Caco-2 (cell line): ENCODE data around the gene TNFSF11. TPM values are rescaled to one million over a fixed set of nuclear protein-coding genes. Genes with fewer than 3 reads are reported as not detected.

Source experiments
- BruUV-seq: library from RNA; stranded (reverse); fragments of 400-500 nt; replicated peaks from 2 replicates; lab custom pipeline; 2021; lab: Mats Ljungman, UMichigan
- CTCF ChIA-PET: fragments of 300-600 bp; sonication (Branson Sonifier 250); formaldehyde crosslinking; loops from one replicate; lab custom pipeline; 2022; ENCODE audit warnings: antibody characterized with exemption; lab: Charles Lee
- POLR2A ChIA-PET: fragments of 300-600 bp; sonication (Branson Sonifier 250); formaldehyde crosslinking; loops from one replicate; lab custom pipeline; 2022; ENCODE audit warnings: antibody characterized with exemption; lab: Charles Lee
- DNase-seq, 2 experiments: peaks; one replicate each; pipeline versions ENCODE4 v3.0.0 to v3.0.0-alpha.2; 2020 to 2022
- H3K27me3 ChIP-seq: replicated peaks from 2 replicates; pipeline ENCODE4 v1.6.0; 2011; ENCODE audit warnings: low read length; ENCODE audit not compliant: control insufficient read depth, insufficient read depth
- H3K36me3 ChIP-seq: 2 replicates; pipeline ENCODE4 v1.5.1; 2011; ENCODE audit warnings: low read length; ENCODE audit not compliant: control insufficient read depth, insufficient read depth
- H3K4me1 ChIP-seq: fragments of 250-450 bp; sonication (Bioruptor Pico); 2 replicates; pipeline ENCODE4 v1.5.1; 2020; ENCODE audit warnings: mild to moderate bottlenecking
- H3K4me3 ChIP-seq: 2 replicates; pipeline ENCODE4 v1.5.1; 2011; ENCODE audit warnings: low read depth, mild to moderate bottlenecking, control low read depth, low read length
- H3K9me3 ChIP-seq: fragments of 250-450 bp; sonication (Bioruptor Pico); 2 replicates; pipeline ENCODE4 v1.5.1; 2020; ENCODE audit warnings: mild to moderate bottlenecking, moderate library complexity
- H3K27ac Mint-ChIP-seq: one replicate; pipeline ENCODE4 v1.8.0; 2022; ENCODE audit warnings: mixed read lengths; ENCODE audit not compliant: unreplicated experiment
- H3K27me3 Mint-ChIP-seq: one replicate; pipeline ENCODE4 v1.8.0; 2022; ENCODE audit warnings: mixed read lengths; ENCODE audit not compliant: insufficient read depth, unreplicated experiment
- H3K36me3 Mint-ChIP-seq: one replicate; pipeline ENCODE4 v1.8.0; 2022; ENCODE audit warnings: mild to moderate bottlenecking, mixed read lengths; ENCODE audit not compliant: insufficient read depth, unreplicated experiment
- H3K4me1 Mint-ChIP-seq: one replicate; pipeline ENCODE4 v1.8.0; 2022; ENCODE audit warnings: low read depth, mixed read lengths; ENCODE audit not compliant: unreplicated experiment
- H3K4me3 Mint-ChIP-seq: one replicate; pipeline ENCODE4 v1.8.0; 2022; ENCODE audit warnings: mild to moderate bottlenecking, moderate library complexity, mixed read lengths; ENCODE audit not compliant: unreplicated experiment
- H3K9me3 Mint-ChIP-seq: one replicate; pipeline ENCODE4 v1.8.0; 2022; ENCODE audit warnings: mixed read lengths; ENCODE audit not compliant: unreplicated experiment
- CTCF ChIP-seq, 2 experiments: fragments of 200-600 bp in 1 of 2; IDR thresholded peaks; 1 replicate in 1 of 2; 2 replicates in 1 of 2; pipeline versions ENCODE4 v1.5.1 to v1.8.0; 2011 to 2022; ENCODE audit warnings: antibody characterized with exemption in 1 of 2, control low read depth in 1 of 2, inconsistent platforms in 1 of 2, low read depth in 1 of 2, low read length in 1 of 2, mild to moderate bottlenecking in 1 of 2, moderate library complexity in 1 of 2; ENCODE audit not compliant: insufficient read depth in 1 of 2, severe bottlenecking in 1 of 2, unreplicated experiment in 1 of 2
- intact Hi-C: fragments of 100-400 bp; cut with micrococcal nuclease; formaldehyde crosslinking; loops from one replicate; pipeline ENCODE4 v1.10.0; 2022; ENCODE audit not compliant: unreplicated experiment
- total RNA-seq: library from RNA; stranded (reverse); gene quantifications from 2 replicates; pipeline ENCODE4 v1.2.3, GENCODE V29; 2022

Gene TNFSF11
- total RNA-seq, 1 experiment from 2014 or later: not detected

- Histone ChIP-seq H3K4me3 (no peak overlapping the region), H3K9me3 (no peaks in the 10 kb centered on the region), H3K36me3 (no peaks in the 10 kb centered on the region), H3K4me1 (no peaks in the 10 kb centered on the region), H3K27me3 (no peaks in the 10 kb centered on the region)
- peaks cover 18% of the 10 kb centered on the region for H3K27me3 Mint-ChIP-seq
- H3K4me1 Mint-ChIP-seq: no peaks in the 10 kb centered on the region
- intact Hi-C loops: loop anchor here (10.0 kb wide), 1 partner anchor 287 kb away; no protein-coding TSS in a partner anchor
- no peak overlapping the region for H3K27ac Mint-ChIP-seq
- no peaks in the 10 kb centered on the region for H3K9me3 Mint-ChIP-seq
- no peak for DNase-seq
- no peaks in the 10 kb centered on the region for H3K36me3 Mint-ChIP-seq
- TF ChIP-seq CTCF (IDR thresholded peaks at IDR 0.05; ENCODE audit: insufficient read depth in 1 of 2, low read depth in 1 of 2, low read length in 1 of 2, severe bottlenecking in 1 of 2, unreplicated experiment in 1 of 2): no peak
- no TSS peak for BruUV-seq
- POLR2A ChIA-PET: no interaction called here
- CTCF ChIA-PET: no interaction called here
- no peak overlapping the region for H3K4me3 Mint-ChIP-seq
These were observed 23.6 kb downstream of the TNFSF11 start for GRCh38 chr13:42597505-42597904.

- CTCF ChIA-PET: no interaction called here
- Histone ChIP-seq H3K9me3 (no peaks in the 10 kb centered on the region), H3K4me1 (no peaks in the 10 kb centered on the region), H3K4me3 (no peak overlapping the region), H3K27me3 (no peaks in the 10 kb centered on the region), H3K36me3 (no peaks in the 10 kb centered on the region)
- Mint-ChIP-seq H3K27ac (no peak overlapping the region), H3K4me3 (no peak overlapping the region), H3K36me3 (no peaks in the 10 kb centered on the region), H3K27me3 (peaks cover 18% of the 10 kb centered on the region), H3K4me1 (no peaks in the 10 kb centered on the region), H3K9me3 (no peaks in the 10 kb centered on the region)
- POLR2A ChIA-PET: no interaction called here
- no peak for DNase-seq
- intact Hi-C loops: no loop called here
- no TSS peak for BruUV-seq
- TF ChIP-seq CTCF (IDR thresholded peaks at IDR 0.05; ENCODE audit: insufficient read depth in 1 of 2, low read depth in 1 of 2, low read length in 1 of 2, severe bottlenecking in 1 of 2, unreplicated experiment in 1 of 2): no peak
These were observed 27.0 kb downstream of the TNFSF11 start for GRCh38 chr13:42600943-42601342.

- TF ChIP-seq CTCF (IDR thresholded peaks at IDR 0.05; ENCODE audit: insufficient read depth in 1 of 2, low read depth in 1 of 2, low read length in 1 of 2, severe bottlenecking in 1 of 2, unreplicated experiment in 1 of 2): no peak
- BruUV-seq: no TSS peak
- no peaks in the 10 kb centered on the region for H3K36me3 ChIP-seq
- ChIA-PET POLR2A (no interaction called here), CTCF (no interaction called here)
- no peaks in the 10 kb centered on the region for H3K9me3 ChIP-seq
- no peak overlapping the region for H3K4me3 Mint-ChIP-seq
- H3K27ac Mint-ChIP-seq: no peak overlapping the region
- no peak for DNase-seq
- H3K27me3 Mint-ChIP-seq: peaks cover 25% of the 10 kb centered on the region
- no peaks in the 10 kb centered on the region for H3K27me3 ChIP-seq
- H3K4me3 ChIP-seq: no peak overlapping the region
- intact Hi-C loops: no loop called here
- no peaks in the 10 kb centered on the region for H3K4me1 Mint-ChIP-seq
- no peaks in the 10 kb centered on the region for H3K4me1 ChIP-seq
- no peaks in the 10 kb centered on the region for H3K36me3 Mint-ChIP-seq
- H3K9me3 Mint-ChIP-seq: no peaks in the 10 kb centered on the region
These were observed 29.0 kb downstream of the TNFSF11 start for GRCh38 chr13:42602906-42603305.
